K562 (cell line): ENCODE data around the gene TBC1D9. TPM values are rescaled to one million over a fixed set of nuclear protein-coding genes. Genes with fewer than 3 reads are reported as not detected.

Experiments
- ATAC-seq: fragments of 200-7000 bp; cut with Tn5 transposase; 3 replicates; pipeline ENCODE4 v1.9.1; 2020; ENCODE audit warnings: moderate library complexity
- BruUV-seq: library from RNA; stranded (reverse); fragments of 400-500 nt; replicated peaks from 2 replicates; lab custom pipeline; 2021; lab: Mats Ljungman, UMichigan
- CTCF ChIA-PET: fragments of 300-600 bp; formaldehyde crosslinking; extraction: SDS; loops from one replicate; lab custom pipeline; 2021; ENCODE audit warnings: low intra/inter-chr PET ratio; lab: Yijun Ruan, JAX
- POLR2A ChIA-PET: fragments of 300-600, 350-650 bp; sonication (Branson Sonifier 250); formaldehyde crosslinking; extraction: SDS; loops from one replicate; lab custom pipeline; 2021; ENCODE audit warnings: antibody characterized with exemption, inconsistent platforms; lab: Yijun Ruan, JAX
- DNase-seq, 4 experiments: peaks; one replicate each; pipeline versions ENCODE4 v3.0.0 to v3.0.0-alpha.2; 2011 to 2018; ENCODE audit warnings: low spot score in 3 of 4, mixed read lengths in 3 of 4; ENCODE audit errors: extremely low read depth in 1 of 4
- FAIRE-seq: peaks from 2 replicates; lab custom pipeline; 2011; peaks lifted over from hg19 to GRCh38; lab: Jason Lieb, UNC
- H2AFZ ChIP-seq: 2 replicates; pipeline ENCODE4 v1.6.0; 2011; ENCODE audit warnings: low read depth, low read length, control low read depth, inconsistent platforms
- H3K27ac ChIP-seq: fragments of 200-600 bp; 3 replicates; pipeline ENCODE4 v1.8.0; 2011; ENCODE audit warnings: low read depth, mild to moderate bottlenecking, control low read depth, inconsistent platforms, low read length, moderate library complexity, mixed read lengths; ENCODE audit errors: extremely low read depth
- H3K27me3 ChIP-seq, 2 experiments: fragments of 300-600 bp in 1 of 2; 2 replicates in 1 of 2; 3 replicates in 1 of 2; pipeline versions ENCODE4 v1.6.0 to v1.8.0; 2011; ENCODE audit warnings: inconsistent platforms in 2 of 2, low read length in 2 of 2, mild to moderate bottlenecking in 1 of 2, mixed read lengths in 1 of 2, moderate library complexity in 1 of 2; ENCODE audit not compliant: control insufficient read depth in 2 of 2, insufficient read depth in 2 of 2
- H3K36me3 ChIP-seq: fragments of 300-600 bp; 3 replicates; pipeline ENCODE4 v1.8.0; 2011; ENCODE audit warnings: mild to moderate bottlenecking, low read length, inconsistent platforms; ENCODE audit not compliant: control insufficient read depth, insufficient read depth
- H3K4me1 ChIP-seq, 2 experiments: fragments of 200-600 bp in 1 of 2; replicated peaks in 1 of 2; 2 replicates in 1 of 2; 3 replicates in 1 of 2; pipeline versions ENCODE4 v1.5.1 to v1.8.0; 2011; ENCODE audit warnings: inconsistent platforms in 2 of 2, low read length in 2 of 2, mild to moderate bottlenecking in 1 of 2, mixed read lengths in 1 of 2, moderate library complexity in 1 of 2; ENCODE audit not compliant: control insufficient read depth in 2 of 2, insufficient read depth in 2 of 2
- H3K4me2 ChIP-seq: 2 replicates; pipeline ENCODE4 v1.6.1; 2011; ENCODE audit warnings: low read length, control low read depth, inconsistent platforms, mixed read lengths; ENCODE audit not compliant: insufficient read depth
- H3K4me3 ChIP-seq: fragments of 200-600 bp; sonication (generic), shearing (Covaris generic); 2 replicates; pipeline ENCODE4 v1.5.1; 2016; ENCODE audit warnings: control low read depth, inconsistent platforms
- H3K79me2 ChIP-seq: fragments of 200-600 bp; 3 replicates; pipeline ENCODE4 v1.8.0; 2011; ENCODE audit warnings: low read length, inconsistent platforms; ENCODE audit not compliant: control insufficient read depth, insufficient read depth
- H3K9ac ChIP-seq, 2 experiments: 2 replicates each; pipeline versions ENCODE4 v1.6.0 to v1.6.1; 2011; ENCODE audit warnings: low read depth in 2 of 2, low read length in 2 of 2, control low read depth in 1 of 2, inconsistent platforms in 1 of 2, mild to moderate bottlenecking in 1 of 2, mixed read lengths in 1 of 2; ENCODE audit not compliant: insufficient read depth in 1 of 2
- H3K9me1 ChIP-seq: one replicate; pipeline ENCODE4 v1.6.0; 2011; ENCODE audit warnings: inconsistent platforms, mild to moderate bottlenecking, low read length, moderate library complexity; ENCODE audit not compliant: control insufficient read depth, insufficient read depth
- H3K9me3 ChIP-seq: replicated peaks from 2 replicates; pipeline ENCODE4 v1.5.1; 2011; ENCODE audit warnings: low read depth, low read length, inconsistent platforms; ENCODE audit not compliant: control insufficient read depth, insufficient read depth
- H4K20me1 ChIP-seq: replicated peaks from 2 replicates; pipeline ENCODE4 v1.6.1; 2011; ENCODE audit warnings: low read length, inconsistent platforms, mixed read lengths; ENCODE audit not compliant: control insufficient read depth, insufficient read depth
- GTF2A2 ChIP-seq: IDR thresholded peaks from 2 replicates; pipeline ENCODE4 v1.6.1; 2016; ENCODE audit warnings: mild to moderate bottlenecking, missing genetic modification characterization, missing compliant biosample characterization
- MLLT1 ChIP-seq, 2 experiments: fragments of 450-650 bp; IDR thresholded peaks; 2 replicates each; pipeline ENCODE4 v1.6.1; 2016
- POLR2A ChIP-seq: fragments of 450-650 bp; conservative IDR thresholded peaks from 2 replicates; pipeline ENCODE4 v1.6.1; 2016
- SMAD1 ChIP-seq: fragments of 150-350 bp; IDR thresholded peaks from 2 replicates; pipeline ENCODE4 v1.6.1; 2014; ENCODE audit warnings: low read length, low read depth; ENCODE audit not compliant: partially characterized antibody
- ZBTB8A ChIP-seq: fragments of 450-650 bp; IDR thresholded peaks from 2 replicates; pipeline ENCODE4 v1.6.1; 2018; ENCODE audit warnings: mild to moderate bottlenecking, moderate library complexity; ENCODE audit not compliant: partially characterized antibody
- ZNF217 ChIP-seq: sonication (generic); formaldehyde crosslinking; IDR thresholded peaks from 2 replicates; pipeline ENCODE4 v1.8.0; 2022; ENCODE audit warnings: mild to moderate bottlenecking, missing genetic modification reagents
- WGBS: fragments of 100-300 bp; shearing (Covaris generic); methylation state at CpG from one replicate; pipeline ENCODE4 v1.1.6; 2016; ENCODE audit warnings: low coverage, mixed read lengths; ENCODE audit not compliant: insufficient coverage; ENCODE audit errors: missing lambda C conversion rate; 5-methylcytosine and 5-hydroxymethylcytosine counted together
- in situ Hi-C: fragments of 300-500 bp; cut with MboI; formaldehyde crosslinking; loops from 4 replicates; pipeline ENCODE4 v1.15.0; 2018; ENCODE audit warnings: inconsistent platforms, mixed read lengths
- intact Hi-C: fragments of 100-400 bp; cut with micrococcal nuclease; formaldehyde crosslinking; loops from 2 replicates; pipeline ENCODE4 v1.14.2; 2022
- polyA plus RNA-seq, 8 experiments: library from polyadenylated mRNA; depleted of rRNA in 4 of 8; stranded (reverse) in 5 of 8; unstranded in 3 of 8; fragments of >200 nt; fragmentation: Nextera tagmentation in 2 of 8; fragmentation: Illumina TruSeq in 1 of 8; extraction: Ambion mirVana in 2 of 8; extraction: Trizol in 1 of 8; gene quantifications; 2 replicates each; pipeline versions ENCODE4 v1.2.1 to v1.2.3, GENCODE V29; 2011 to 2014; ENCODE audit warnings: inconsistent platforms in 1 of 8, missing spikeins in 1 of 8
- total RNA-seq, 7 experiments: library from RNA; depleted of rRNA in 6 of 7; stranded (reverse); fragments of >200 nt in 6 of 7; fragmentation: Illumina TruSeq in 2 of 7; extraction: Trizol in 2 of 7; gene quantifications; 2 replicates each; pipeline versions ENCODE4 v1.2.1 to v1.2.3, GENCODE V29; 2011 to 2021; ENCODE audit warnings: low replicate concordance in 1 of 7

Gene TBC1D9
- total and polyA plus RNA-seq, 9 of the 15 experiments (the other 6 are each of a cell fraction or from before 2014, with no cell fraction given), result 0.13 TPM; not detected in 8

GRCh38 chr4:140703463-140703862 lies 52.7 kb downstream of the TBC1D9 start:
- no peaks in the 10 kb centered on the region for H3K27me3 ChIP-seq
- H3K36me3 ChIP-seq, result no peaks in the 10 kb centered on the region
- no peaks in the 10 kb centered on the region for H3K4me1 ChIP-seq
- in situ Hi-C loops, result no loop called here
- H3K27ac ChIP-seq, result no peak overlapping the region
- DNase-seq (no peak), FAIRE-seq (no peak), ATAC-seq (no peak)
- H3K79me2 ChIP-seq, result no peaks in the 10 kb centered on the region
- WGBS, result 0% methylated on average over 2 of the region's 2 CpGs
- TF ChIP-seq ZNF217 (CRISPR knock-in tag) (no peak), GTF2A2 (tag) (no peak), MLLT1 (IDR thresholded peaks at IDR 0.05) (no peak), POLR2A (no peak), SMAD1 (no peak), ZBTB8A (no peak)
- intact Hi-C loops, result no loop called here
- ChIA-PET CTCF (no interaction called here), POLR2A (no interaction called here)
- BruUV-seq, result no TSS peak
- no peaks in the 10 kb centered on the region for H4K20me1 ChIP-seq
- H3K4me2 ChIP-seq, result no peak overlapping the region
- H3K9me3 ChIP-seq, result no peaks in the 10 kb centered on the region
- no peak overlapping the region for H2AFZ ChIP-seq
- H3K4me3 ChIP-seq, result no peak overlapping the region
- H3K9ac ChIP-seq, result no peak overlapping the region
- no peaks in the 10 kb centered on the region for H3K9me1 ChIP-seq
